ENCODE results near the gene C1orf50.

C1orf50 gene

GRCh38 chr1:42765269-42765668 is 1.8 kb upstream of the C1orf50 start:
- no peak for DNase-seq (ENCODE audit: low spot score)
- TF ChIP-seq, protein P1, sequence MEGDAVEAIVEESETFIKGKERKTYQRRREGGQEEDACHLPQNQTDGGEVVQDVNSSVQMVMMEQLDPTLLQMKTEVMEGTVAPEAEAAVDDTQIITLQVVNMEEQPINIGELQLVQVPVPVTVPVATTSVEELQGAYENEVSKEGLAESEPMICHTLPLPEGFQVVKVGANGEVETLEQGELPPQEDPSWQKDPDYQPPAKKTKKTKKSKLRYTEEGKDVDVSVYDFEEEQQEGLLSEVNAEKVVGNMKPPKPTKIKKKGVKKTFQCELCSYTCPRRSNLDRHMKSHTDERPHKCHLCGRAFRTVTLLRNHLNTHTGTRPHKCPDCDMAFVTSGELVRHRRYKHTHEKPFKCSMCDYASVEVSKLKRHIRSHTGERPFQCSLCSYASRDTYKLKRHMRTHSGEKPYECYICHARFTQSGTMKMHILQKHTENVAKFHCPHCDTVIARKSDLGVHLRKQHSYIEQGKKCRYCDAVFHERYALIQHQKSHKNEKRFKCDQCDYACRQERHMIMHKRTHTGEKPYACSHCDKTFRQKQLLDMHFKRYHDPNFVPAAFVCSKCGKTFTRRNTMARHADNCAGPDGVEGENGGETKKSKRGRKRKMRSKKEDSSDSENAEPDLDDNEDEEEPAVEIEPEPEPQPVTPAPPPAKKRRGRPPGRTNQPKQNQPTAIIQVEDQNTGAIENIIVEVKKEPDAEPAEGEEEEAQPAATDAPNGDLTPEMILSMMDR (IDR thresholded peaks at IDR 0.05; ENCODE audit: extremely low read depth, missing control alignments): no peak

- TF ChIP-seq, protein P1 (IDR thresholded peaks at IDR 0.05; ENCODE audit: extremely low read depth, missing control alignments): no peak
- peak; percentile 55 for DNase-seq (ENCODE audit: low spot score)
Measured at GRCh38 chr1:42765832-42766740, 963 bp upstream of the C1orf50 start.

GRCh38 chr1:42767510-42768000 is 506 bp downstream of the C1orf50 start:
- DNase-seq (ENCODE audit: low spot score): no peak

DNA sequence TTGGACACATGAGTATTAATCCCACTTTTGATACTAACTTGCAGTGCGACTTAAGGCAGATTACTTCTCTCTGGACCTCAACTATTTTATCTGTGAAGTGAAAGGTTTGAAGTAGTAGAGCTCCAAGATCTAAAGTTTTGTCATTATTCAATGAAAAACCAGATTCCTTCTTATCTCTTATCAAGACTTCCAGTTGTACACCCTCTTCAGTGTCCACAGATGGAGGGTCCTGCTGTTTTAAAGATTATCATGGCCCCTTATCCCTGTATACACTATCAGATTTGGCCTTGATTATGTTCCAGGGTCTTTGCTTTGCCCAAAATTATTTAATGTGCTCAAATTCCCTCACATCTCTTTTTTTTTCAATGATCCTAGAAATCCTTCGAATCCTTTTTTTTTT is 1.1 kb downstream of the C1orf50 start:
- TF ChIP-seq, protein P1 (IDR thresholded peaks at IDR 0.05; ENCODE audit: extremely low read depth, missing control alignments): no peak
- DNase-seq (ENCODE audit: low spot score): no peak

More at GRCh38 chr1:42767510-42768000, 506 bp downstream of the C1orf50 start:
- TF ChIP-seq, protein P1 (IDR thresholded peaks at IDR 0.05; ENCODE audit: extremely low read depth, missing control alignments): no peak

GRCh38 chr1:42769811-42770210 is 2.8 kb downstream of the C1orf50 start:
- TF ChIP-seq, protein P1 (IDR thresholded peaks at IDR 0.05; ENCODE audit: extremely low read depth, missing control alignments): no peak
- no peak for DNase-seq (ENCODE audit: low spot score)

DNA sequence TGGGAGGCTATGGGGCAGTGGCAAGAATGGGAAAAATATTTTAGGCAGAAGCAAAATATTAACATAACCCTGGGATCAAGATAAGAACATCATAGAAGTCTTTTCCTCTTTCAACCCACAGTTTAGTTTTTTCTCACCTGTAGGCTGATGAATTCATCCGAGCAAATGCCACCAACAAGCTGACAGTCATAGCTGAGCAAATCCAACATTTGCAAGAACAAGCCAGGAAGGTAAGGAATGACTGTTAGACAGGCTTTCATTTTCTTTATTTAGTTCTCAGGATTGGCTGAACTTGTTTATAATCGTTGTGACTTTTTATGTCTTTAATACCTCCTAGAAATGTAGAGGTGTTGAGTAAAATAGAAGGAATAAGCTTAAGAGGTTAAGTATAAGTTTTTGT is 6.4 kb downstream of the C1orf50 start:
- DNase-seq (ENCODE audit: low spot score): no peak
- TF ChIP-seq, protein P1 (IDR thresholded peaks at IDR 0.05; ENCODE audit: extremely low read depth, missing control alignments): no peak

DNA sequence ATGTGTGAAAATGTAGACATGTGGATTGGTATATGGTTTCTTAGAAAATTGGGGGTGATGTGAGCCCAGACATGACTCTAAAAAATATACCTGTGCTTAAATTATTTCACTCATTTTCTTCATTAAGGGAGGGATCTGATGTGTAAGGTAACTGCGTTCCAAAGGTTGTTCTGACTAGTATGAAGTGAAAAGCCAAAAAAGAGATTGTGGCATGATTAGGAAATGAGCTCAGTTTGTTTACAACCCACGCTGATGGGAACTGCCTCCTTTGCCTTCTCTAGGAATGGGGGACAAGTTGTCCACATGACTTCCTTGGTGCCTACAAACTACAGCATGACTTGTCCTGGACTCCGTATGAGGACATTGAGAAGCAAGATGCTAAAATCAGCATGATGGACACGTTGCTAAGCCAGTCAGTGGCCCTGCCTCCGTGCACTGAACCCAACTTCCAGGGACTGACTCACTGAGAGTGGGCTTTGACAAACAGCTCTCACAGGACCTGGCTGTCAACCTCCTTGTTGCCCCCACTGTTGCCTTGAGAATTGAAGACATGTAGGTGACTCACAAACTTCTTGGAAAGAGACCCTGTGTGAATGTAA is 8.0 kb downstream of the C1orf50 start:
- TF ChIP-seq, protein P1 (IDR thresholded peaks at IDR 0.05; ENCODE audit: extremely low read depth, missing control alignments): no peak
- no peak for DNase-seq (ENCODE audit: low spot score)

All from GM20000 (cell line).